ENCODE results near the gene ITGB3BP. TPM values are rescaled to one million over a fixed set of nuclear protein-coding genes. Genes with fewer than 3 reads are reported as not detected.

Gene ITGB3BP
- total RNA-seq, 2 donors from 2014 or later = 7.4 to 16.1 TPM

GRCh38 chr1:63547621-63548294, 24.7 kb upstream of the ITGB3BP start:
- Histone ChIP-seq H3K4me3 (no peak overlapping the region), H3K27me3 (replicated peaks; ENCODE audit: insufficient read depth) (no peaks in the 10 kb centered on the region), H3K9me3 (no peaks in the 10 kb centered on the region), H3K4me1 (replicated peaks) (no peaks in the 10 kb centered on the region), H3K36me3 (no peaks in the 10 kb centered on the region), H3K27ac (peak overlapping the region; percentile 58 to 69)
- peak; percentile 92 for TF ChIP-seq POLR2AphosphoS5 (IDR thresholded peaks at IDR 0.05)
- TF ChIP-seq POLR2A (IDR thresholded peaks at IDR 0.05) = no peak
- intact Hi-C loops (cut with DNase I) = no loop called here
- 43% methylated on average over 2 of the region's 2 CpGs for WGBS
- peak; percentile 75 for DNase-seq (ENCODE audit: low spot score)

GRCh38 chr1:63545780-63546179, 22.8 kb upstream of the ITGB3BP start:
- Histone ChIP-seq H3K4me3 (no peak overlapping the region), H3K9me3 (no peaks in the 10 kb centered on the region), H3K27ac (no peak overlapping the region), H3K27me3 (replicated peaks; ENCODE audit: insufficient read depth) (no peaks in the 10 kb centered on the region), H3K4me1 (replicated peaks) (no peaks in the 10 kb centered on the region), H3K36me3 (no peaks in the 10 kb centered on the region)
- TF ChIP-seq POLR2AphosphoS5 (IDR thresholded peaks at IDR 0.05) (no peak), CTCF (IDR thresholded peaks at IDR 0.05) (no peak)
- no peak for DNase-seq (ENCODE audit: low spot score)
- intact Hi-C loops (cut with DNase I) = no loop called here

GRCh38 chr1:63537940-63538339, 14.9 kb upstream of the ITGB3BP start:
- DNase-seq (ENCODE audit: low spot score) = no peak
- H3K4me1 ChIP-seq (replicated peaks) = no peaks in the 10 kb centered on the region
- no peak for TF ChIP-seq POLR2AphosphoS5 (IDR thresholded peaks at IDR 0.05)
- TF ChIP-seq CTCF (IDR thresholded peaks at IDR 0.05) = peak in 3 of 4 experiments; percentile 17 to 47 (median 38)
- no peak for TF ChIP-seq POLR2A (IDR thresholded peaks at IDR 0.05)
- H3K27me3 ChIP-seq (replicated peaks; ENCODE audit: insufficient read depth) = no peaks in the 10 kb centered on the region
- H3K9me3 ChIP-seq = no peaks in the 10 kb centered on the region
- no peak overlapping the region for H3K27ac ChIP-seq
- WGBS = 81% methylated on average over 1 of the region's 1 CpG
- intact Hi-C loops (cut with DNase I) = no loop called here
- H3K4me3 ChIP-seq = no peak overlapping the region
- no peaks in the 10 kb centered on the region for H3K36me3 ChIP-seq

GRCh38 chr1:63537006-63537405, 14.0 kb upstream of the ITGB3BP start:
- no peaks in the 10 kb centered on the region for H3K4me1 ChIP-seq (replicated peaks)
- intact Hi-C loops (cut with DNase I) = no loop called here
- no peak overlapping the region for H3K4me3 ChIP-seq
- H3K27ac ChIP-seq = no peak overlapping the region
- DNase-seq (ENCODE audit: low spot score) = no peak
- H3K9me3 ChIP-seq = no peaks in the 10 kb centered on the region
- no peaks in the 10 kb centered on the region for H3K27me3 ChIP-seq (replicated peaks; ENCODE audit: insufficient read depth)
- WGBS = 87% methylated on average over 2 of the region's 2 CpGs
- H3K36me3 ChIP-seq = no peaks in the 10 kb centered on the region
- TF ChIP-seq POLR2AphosphoS5 (IDR thresholded peaks at IDR 0.05) (no peak), CTCF (IDR thresholded peaks at IDR 0.05) (no peak), POLR2A (IDR thresholded peaks at IDR 0.05) (no peak)

GRCh38 chr1:63534406-63534805, 11.4 kb upstream of the ITGB3BP start:
- intact Hi-C loops (cut with DNase I) = no loop called here
- H3K27me3 ChIP-seq (replicated peaks; ENCODE audit: insufficient read depth) = no peaks in the 10 kb centered on the region
- H3K4me1 ChIP-seq (replicated peaks) = no peaks in the 10 kb centered on the region
- DNase-seq (ENCODE audit: low spot score) = no peak
- no peak overlapping the region for H3K4me3 ChIP-seq
- no peak overlapping the region for H3K27ac ChIP-seq
- H3K36me3 ChIP-seq = no peaks in the 10 kb centered on the region
- TF ChIP-seq POLR2AphosphoS5 (IDR thresholded peaks at IDR 0.05) (no peak), POLR2A (IDR thresholded peaks at IDR 0.05) (no peak), CTCF (IDR thresholded peaks at IDR 0.05) (no peak)
- H3K9me3 ChIP-seq = no peaks in the 10 kb centered on the region

Measured in prostate gland (tissue), 2 donors.